GM10248 (cell line): ENCODE results near the gene PPARA.

Experiments used
- CTCF ChIA-PET: fragments of 300-600 bp; sonication (Branson Sonifier 250); formaldehyde crosslinking; extraction: SDS; loops from one replicate; lab custom pipeline; 2021; ENCODE audit warnings: antibody characterized with exemption; lab: Yijun Ruan, JAX
- POLR2A ChIA-PET: fragments of 350-650 bp; sonication (Branson Sonifier 250); formaldehyde crosslinking; extraction: SDS; loops from one replicate; lab custom pipeline; 2020; ENCODE audit warnings: antibody characterized with exemption; lab: Yijun Ruan, JAX
- DNase-seq: peaks from one replicate; pipeline ENCODE4 v3.0.0; 2012; ENCODE audit errors: extremely low spot score
- TF ChIP-seq, protein P1 (sequence below): IDR thresholded peaks from 2 replicates; pipeline ENCODE4 v1.5.1; 2012; ENCODE audit warnings: mild to moderate bottlenecking, low read depth; ENCODE audit errors: extremely low read depth, missing control alignments, control extremely low read depth

PPARA gene

DNA sequence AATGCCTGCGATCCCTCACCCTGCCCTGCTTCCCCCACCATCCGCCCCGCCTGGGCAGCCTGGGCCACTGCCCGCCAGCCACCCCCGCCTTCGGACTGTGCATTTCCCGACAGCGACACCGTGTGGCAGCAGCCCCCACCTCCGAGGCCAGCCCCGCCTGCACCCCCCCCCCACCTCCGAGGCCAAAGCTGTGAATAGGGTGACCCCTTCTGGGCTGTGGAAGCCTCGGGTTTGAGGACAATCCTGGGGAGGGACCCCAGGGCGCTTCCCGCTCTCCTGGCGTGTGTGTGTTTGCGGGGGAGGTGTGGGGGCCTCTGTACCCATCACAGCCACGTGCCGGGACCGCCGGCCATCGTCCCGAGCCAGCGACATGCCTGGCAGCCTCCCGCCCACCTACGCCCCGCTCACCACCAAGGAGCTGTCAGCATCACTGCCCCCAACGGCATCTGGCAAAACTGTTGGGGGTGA lies 33.8 kb upstream of the PPARA start:
- TF ChIP-seq, protein P1, sequence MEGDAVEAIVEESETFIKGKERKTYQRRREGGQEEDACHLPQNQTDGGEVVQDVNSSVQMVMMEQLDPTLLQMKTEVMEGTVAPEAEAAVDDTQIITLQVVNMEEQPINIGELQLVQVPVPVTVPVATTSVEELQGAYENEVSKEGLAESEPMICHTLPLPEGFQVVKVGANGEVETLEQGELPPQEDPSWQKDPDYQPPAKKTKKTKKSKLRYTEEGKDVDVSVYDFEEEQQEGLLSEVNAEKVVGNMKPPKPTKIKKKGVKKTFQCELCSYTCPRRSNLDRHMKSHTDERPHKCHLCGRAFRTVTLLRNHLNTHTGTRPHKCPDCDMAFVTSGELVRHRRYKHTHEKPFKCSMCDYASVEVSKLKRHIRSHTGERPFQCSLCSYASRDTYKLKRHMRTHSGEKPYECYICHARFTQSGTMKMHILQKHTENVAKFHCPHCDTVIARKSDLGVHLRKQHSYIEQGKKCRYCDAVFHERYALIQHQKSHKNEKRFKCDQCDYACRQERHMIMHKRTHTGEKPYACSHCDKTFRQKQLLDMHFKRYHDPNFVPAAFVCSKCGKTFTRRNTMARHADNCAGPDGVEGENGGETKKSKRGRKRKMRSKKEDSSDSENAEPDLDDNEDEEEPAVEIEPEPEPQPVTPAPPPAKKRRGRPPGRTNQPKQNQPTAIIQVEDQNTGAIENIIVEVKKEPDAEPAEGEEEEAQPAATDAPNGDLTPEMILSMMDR = peak; percentile 71
- ChIA-PET CTCF (interaction anchor here (0.6 to 10.5 kb wide), 50 partner anchors 10 to 1356 kb away, joined by 3 to 254 read pairs (median 5); partner anchors contain the start of gene GTSE1), POLR2A (interaction anchor here (0.6 kb wide), 1 partner anchor 912 kb away, joined by 3 read pairs; no protein-coding TSS in a partner anchor)
- peak; percentile 96 for DNase-seq

DNA sequence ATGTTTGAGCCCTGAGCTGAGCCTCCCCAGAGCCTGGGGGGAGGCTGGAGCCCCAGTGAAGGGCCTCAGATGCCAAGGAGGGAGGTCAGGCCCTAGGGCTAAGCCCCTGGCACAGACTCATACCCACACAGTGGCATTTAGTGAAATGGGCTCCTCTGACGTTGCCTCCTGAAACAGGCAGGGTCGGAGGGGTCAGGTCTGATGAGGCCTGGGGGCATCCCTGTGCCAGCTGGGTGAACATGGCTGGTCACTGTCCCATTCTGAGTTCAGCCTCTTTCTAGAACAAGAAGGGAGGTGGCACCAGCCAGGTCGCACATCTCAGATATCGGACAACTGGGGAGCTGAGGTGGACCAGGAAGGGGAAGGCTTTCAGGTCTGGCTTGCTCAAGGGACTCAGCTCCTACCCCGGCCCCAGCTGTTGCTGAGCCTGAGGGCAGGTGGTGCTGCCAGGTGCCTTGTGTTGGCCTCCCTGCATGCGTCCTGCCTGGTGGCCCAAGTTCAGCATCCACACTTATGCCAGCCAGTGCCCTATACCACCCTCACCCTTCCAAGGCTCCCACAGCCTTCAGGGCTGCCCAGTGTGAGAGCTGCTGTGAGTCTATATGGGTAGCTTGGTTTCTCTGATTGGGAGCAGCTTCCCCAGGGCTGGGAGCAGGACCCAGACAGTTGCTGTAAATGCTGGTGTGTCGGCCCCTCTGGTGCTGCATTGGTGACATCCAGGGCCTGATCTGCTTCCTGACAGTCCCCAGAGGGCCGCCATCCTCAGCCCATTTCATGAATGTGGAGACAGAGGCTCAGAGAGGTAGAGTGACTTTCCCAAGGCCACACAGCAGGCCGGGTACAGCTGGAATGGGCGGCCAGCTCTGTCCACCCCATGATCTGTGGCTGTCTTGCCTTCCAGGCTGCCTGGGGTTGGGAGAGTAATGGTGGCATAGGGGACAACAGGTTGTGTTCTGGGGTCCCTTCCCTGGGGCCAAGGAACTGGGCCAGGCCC lies 32.8 kb upstream of the PPARA start:
- TF ChIP-seq, protein P1 = no peak
- ChIA-PET POLR2A (no interaction called here), CTCF (interaction anchor here (0.6 to 10.5 kb wide), 45 partner anchors 8 to 1357 kb away, joined by 3 to 254 read pairs (median 5); partner anchors contain the start of gene GTSE1)
- no peak for DNase-seq

DNA sequence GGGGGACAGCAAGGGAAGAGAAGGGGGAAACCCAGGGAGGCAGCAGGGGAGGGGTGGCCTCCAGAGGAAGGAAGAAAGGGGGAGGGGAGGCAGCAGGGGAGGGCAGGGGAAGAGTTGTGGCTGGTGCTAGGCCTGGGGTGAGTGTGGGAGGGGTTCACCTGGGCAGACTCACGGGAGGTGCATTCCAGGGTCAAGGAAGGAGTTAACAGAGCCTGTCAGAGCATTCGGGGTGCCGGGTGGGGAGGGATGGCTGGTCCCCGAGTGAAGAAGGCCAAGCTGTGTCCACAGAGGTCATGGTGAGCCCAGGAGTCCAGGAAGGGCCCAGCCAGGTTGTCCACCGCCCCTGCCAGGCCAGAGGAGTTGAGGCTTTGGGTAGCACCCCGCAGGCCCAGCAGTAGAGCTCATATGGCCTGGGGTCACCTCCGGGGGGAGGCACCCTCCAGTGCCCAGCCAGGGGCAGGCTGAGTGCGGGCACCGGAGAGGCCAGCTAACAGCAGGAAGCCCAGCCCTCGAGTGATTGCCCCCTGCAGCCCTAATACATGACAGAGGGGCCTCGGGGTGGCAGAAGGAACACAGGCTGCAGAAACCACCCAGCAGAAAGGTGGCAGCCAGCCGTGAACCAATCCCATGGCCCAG lies 31.1 kb upstream of the PPARA start:
- CTCF ChIA-PET = interaction anchor here (1.5 to 10.5 kb wide), 4 partner anchors 106 to 197 kb away, joined by 5 to 254 read pairs (median 26); no protein-coding TSS in a partner anchor

DNA sequence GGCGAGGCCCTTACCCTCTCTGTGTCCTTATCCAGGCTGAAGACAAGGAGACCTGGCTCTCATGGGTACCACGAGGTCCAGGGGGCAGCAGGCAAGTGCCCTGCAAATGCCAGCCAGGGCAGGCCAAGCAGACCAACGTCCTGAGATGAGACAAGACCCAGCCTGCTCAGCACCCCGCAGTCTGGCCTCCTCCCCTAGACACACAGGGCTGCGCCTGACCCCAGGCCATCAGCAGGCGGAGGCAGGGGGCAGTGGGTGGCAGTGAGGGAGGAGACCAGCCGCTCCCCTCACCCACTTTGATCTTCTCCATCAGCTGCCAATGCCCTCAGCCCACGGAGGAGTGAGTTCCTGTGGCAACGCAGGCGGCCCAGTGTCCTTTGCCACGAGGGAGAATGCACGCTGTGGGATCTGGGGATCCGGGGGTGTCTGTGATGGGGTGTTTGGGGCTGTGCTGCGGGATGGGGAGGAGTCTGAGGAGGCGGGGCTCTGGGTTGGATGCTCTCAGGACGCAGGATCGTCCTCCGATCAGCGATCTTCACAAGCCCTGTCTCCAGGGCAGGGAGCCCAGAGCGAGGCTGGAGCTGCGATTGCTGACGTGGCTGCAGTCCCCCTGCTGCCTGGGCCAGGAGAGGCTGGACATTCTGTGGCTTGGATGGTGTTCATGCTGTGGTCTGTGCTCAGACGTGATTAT lies 30.5 kb upstream of the PPARA start:
- POLR2A ChIA-PET = no interaction called here
- TF ChIP-seq, protein P1 = no peak
- CTCF ChIA-PET = interaction anchor here (1.3 to 10.5 kb wide), 9 partner anchors 14 to 196 kb away, joined by 3 to 254 read pairs (median 24); partner anchors contain the start of gene GTSE1
- DNase-seq = no peak

More for the DNA sequence above, 31.1 kb upstream of the PPARA start:
- no peak for DNase-seq
- POLR2A ChIA-PET = no interaction called here
- TF ChIP-seq, protein P1 = no peak

DNA sequence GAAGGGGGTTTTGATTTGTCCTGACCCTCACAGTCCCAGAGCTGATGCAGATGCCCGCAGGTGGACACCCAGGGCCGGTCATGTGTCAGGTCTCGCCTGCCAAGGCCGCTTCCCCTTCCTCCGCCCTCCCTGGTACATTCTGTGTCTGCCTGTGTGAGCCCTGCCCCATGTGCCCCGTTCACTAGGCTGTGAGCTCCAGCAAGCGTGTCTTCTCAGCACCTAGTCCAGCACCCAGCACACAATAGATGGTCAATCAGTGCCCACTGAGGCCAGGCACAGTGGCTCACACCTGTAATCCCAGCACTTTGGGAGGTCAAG lies 29.9 kb upstream of the PPARA start:
- ChIA-PET CTCF (interaction anchor here (1.3 to 10.5 kb wide), 7 partner anchors 13 to 193 kb away, joined by 3 to 254 read pairs (median 24); partner anchors contain the start of gene GTSE1), POLR2A (no interaction called here)
- TF ChIP-seq, protein P1 = no peak
- no peak for DNase-seq

DNA sequence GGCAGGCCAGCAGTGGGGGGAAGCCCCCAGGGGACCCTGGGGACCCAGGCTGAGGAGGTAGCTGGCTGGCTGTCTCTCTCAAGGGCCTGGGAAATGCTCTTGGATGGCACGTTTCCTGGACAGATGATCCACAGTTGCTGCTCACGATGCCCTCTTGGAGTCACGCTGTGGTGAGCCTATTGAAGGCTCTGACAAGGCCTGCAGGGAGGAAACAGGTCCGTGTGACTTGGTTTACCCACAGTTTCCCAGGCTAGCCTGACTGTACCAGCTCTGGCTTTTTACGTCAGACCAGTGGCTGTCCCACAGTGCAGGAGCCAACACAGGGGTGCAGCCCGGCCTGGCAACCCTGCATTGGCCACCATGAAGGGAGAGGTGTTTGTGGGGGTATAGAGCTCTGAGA lies 29.2 kb upstream of the PPARA start:
- CTCF ChIA-PET = interaction anchor here (1.3 to 10.5 kb wide), 12 partner anchors 12 to 214 kb away, joined by 3 to 254 read pairs (median 9); partner anchors contain the start of genes GTSE1, TRMU and TTC38
- no peak for DNase-seq
- TF ChIP-seq, protein P1 = no peak
- POLR2A ChIA-PET = no interaction called here
